ENCODE measurements around the gene ITGB1BP1.

The ITGB1BP1 gene

GRCh38 chr2:9423100-9423921, at the start of gene ITGB1BP1, which contains the start of gene CPSF3:
Gene ITGB1BP1 (minus strand): TSS chr2:9423528. CDS start chr2:9418697, 4,831 bp downstream.
Gene CPSF3 (plus strand): TSS chr2:9423654. CDS start chr2:9423774, 120 bp downstream.
- peak; percentile 97 for DNase-seq

- no peak for DNase-seq
These were observed 49.2 kb upstream of the ITGB1BP1 start for GRCh38 chr2:9472511-9472910.

GRCh38 chr2:9471206-9471605, 47.9 kb upstream of the ITGB1BP1 start:
- no peak for DNase-seq

- DNase-seq, result no peak
These were observed 44.4 kb upstream of the ITGB1BP1 start for GRCh38 chr2:9467687-9468086.

- DNase-seq, result no peak
These were observed 42.9 kb upstream of the ITGB1BP1 start for GRCh38 chr2:9466147-9466683.

- DNase-seq, result no peak
These were observed 41.8 kb upstream of the ITGB1BP1 start for GRCh38 chr2:9465170-9465569.

- no peak for DNase-seq
These were observed 40.3 kb upstream of the ITGB1BP1 start for GRCh38 chr2:9463698-9464034.

GRCh38 chr2:9462886-9463697, 39.8 kb upstream of the ITGB1BP1 start:
- no peak for DNase-seq

- no peak for DNase-seq
These were observed 39.0 kb upstream of the ITGB1BP1 start for GRCh38 chr2:9462313-9462712.

GRCh38 chr2:9461079-9461478, 37.8 kb upstream of the ITGB1BP1 start:
- DNase-seq, result no peak

GRCh38 chr2:9460441-9461017, 37.2 kb upstream of the ITGB1BP1 start:
- no peak for DNase-seq

GRCh38 chr2:9451231-9451630, 27.9 kb upstream of the ITGB1BP1 start:
- DNase-seq, result no peak

- no peak for DNase-seq
These were observed 21.8 kb upstream of the ITGB1BP1 start for GRCh38 chr2:9445089-9445488.

- DNase-seq, result peak; percentile 14
These were observed 20.2 kb upstream of the ITGB1BP1 start for GRCh38 chr2:9443526-9443925.

- no peak for DNase-seq
These were observed 18.2 kb upstream of the ITGB1BP1 start for GRCh38 chr2:9441556-9441955.

- no peak for DNase-seq
These were observed 16.9 kb upstream of the ITGB1BP1 start for GRCh38 chr2:9440058-9440727.

- DNase-seq, result no peak
These were observed 16.2 kb upstream of the ITGB1BP1 start for GRCh38 chr2:9439536-9439935.

- DNase-seq, result no peak
These were observed 11.2 kb upstream of the ITGB1BP1 start for GRCh38 chr2:9434489-9434888.

- no peak for DNase-seq
These were observed 7.3 kb upstream of the ITGB1BP1 start for GRCh38 chr2:9430316-9431293.

GRCh38 chr2:9428965-9429577, 5.7 kb upstream of the ITGB1BP1 start:
- DNase-seq, result no peak
